H9 (cell line): ENCODE measurements around the gene SEMA4D. TPM values are rescaled to one million over a fixed set of nuclear protein-coding genes. Genes with fewer than 3 reads are reported as not detected.

Source experiments
- DNase-seq: peaks from one replicate; pipeline ENCODE4 v3.0.0-alpha.2; 2017
- H2AFZ ChIP-seq: one replicate; pipeline ENCODE4 v1.6.1; 2013; ENCODE audit warnings: mild to moderate bottlenecking, low read length, control low read depth, moderate library complexity
- H2AK5ac ChIP-seq: 2 replicates; pipeline ENCODE4 v1.6.1; 2013; ENCODE audit warnings: low read length, control low read depth, mixed read lengths; ENCODE audit not compliant: insufficient read length
- H2BK120ac ChIP-seq: one replicate; pipeline ENCODE4 v1.6.1; 2013; ENCODE audit warnings: low read depth, mild to moderate bottlenecking, low read length, control low read depth, inconsistent platforms; ENCODE audit not compliant: poor library complexity, severe bottlenecking
- H2BK12ac ChIP-seq: 2 replicates; pipeline ENCODE4 v1.6.1; 2013; ENCODE audit warnings: low read length, control low read depth, mixed read lengths, low read depth; ENCODE audit not compliant: insufficient read length
- H2BK15ac ChIP-seq: 2 replicates; pipeline ENCODE4 v1.6.1; 2013; ENCODE audit warnings: low read depth, low read length, control low read depth
- H2BK20ac ChIP-seq: one replicate; pipeline ENCODE4 v1.6.1; 2013; ENCODE audit warnings: low read depth, mild to moderate bottlenecking, low read length, control low read depth, inconsistent platforms; ENCODE audit not compliant: poor library complexity, severe bottlenecking
- H2BK5ac ChIP-seq: 2 replicates; pipeline ENCODE4 v1.6.1; 2013; ENCODE audit warnings: low read length, control low read depth, mixed read lengths; ENCODE audit not compliant: insufficient read length
- H3K14ac ChIP-seq: 2 replicates; pipeline ENCODE4 v1.6.1; 2013; ENCODE audit warnings: low read length, control low read depth; ENCODE audit not compliant: insufficient read depth
- H3K18ac ChIP-seq: 2 replicates; pipeline ENCODE4 v1.6.1; 2013; ENCODE audit warnings: low read depth, mild to moderate bottlenecking, mixed read lengths, low read length, control low read depth; ENCODE audit not compliant: insufficient read length
- H3K23ac ChIP-seq: 2 replicates; pipeline ENCODE4 v1.6.1; 2013; ENCODE audit warnings: low read length, control low read depth, mixed read lengths, low read depth; ENCODE audit not compliant: insufficient read length
- H3K23me2 ChIP-seq: 2 replicates; pipeline ENCODE4 v1.6.1; 2013; ENCODE audit warnings: low read depth, mild to moderate bottlenecking, mixed read lengths, low read length, control low read depth; ENCODE audit not compliant: insufficient read length, poor library complexity, severe bottlenecking
- H3K27ac ChIP-seq: 2 replicates; pipeline ENCODE4 v1.5.1; 2013; ENCODE audit warnings: low read length, control low read depth, mixed read lengths, low read depth; ENCODE audit not compliant: insufficient read length
- H3K27me3 ChIP-seq: 2 replicates; pipeline ENCODE4 v1.6.1; 2013; ENCODE audit warnings: low read length, control low read depth, inconsistent platforms; ENCODE audit not compliant: insufficient read depth
- H3K4ac ChIP-seq: 2 replicates; pipeline ENCODE4 v1.6.1; 2013; ENCODE audit warnings: low read depth, mild to moderate bottlenecking, control low read depth, inconsistent platforms, low read length, moderate library complexity
- H3K4me1 ChIP-seq: 2 replicates; pipeline ENCODE4 v1.6.1; 2013; ENCODE audit warnings: low read length, control low read depth, inconsistent platforms; ENCODE audit not compliant: insufficient read depth
- H3K4me2 ChIP-seq: 2 replicates; pipeline ENCODE4 v1.6.1; 2013; ENCODE audit warnings: low read length, control low read depth, mixed read lengths; ENCODE audit not compliant: insufficient read length, insufficient read depth
- H3K56ac ChIP-seq: 2 replicates; pipeline ENCODE4 v1.6.1; 2013; ENCODE audit warnings: low read depth, mild to moderate bottlenecking, mixed read lengths, low read length, control low read depth; ENCODE audit not compliant: insufficient read length
- H3K79me1 ChIP-seq: 2 replicates; pipeline ENCODE4 v1.6.1; 2013; ENCODE audit warnings: low read depth, mild to moderate bottlenecking, moderate library complexity, low read length, control low read depth, inconsistent platforms; ENCODE audit not compliant: insufficient read depth, poor library complexity, severe bottlenecking
- H3K79me2 ChIP-seq: 2 replicates; pipeline ENCODE4 v1.6.1; 2013; ENCODE audit warnings: low read length, control low read depth, inconsistent platforms; ENCODE audit not compliant: insufficient read depth
- H3K9ac ChIP-seq: 2 replicates; pipeline ENCODE4 v1.6.1; 2013; ENCODE audit warnings: low read length, control low read depth, mixed read lengths; ENCODE audit not compliant: insufficient read length; ENCODE audit errors: extremely low read depth
- H3K9me3 ChIP-seq: one replicate; pipeline ENCODE4 v1.6.1; 2013; ENCODE audit warnings: low read depth, low read length, inconsistent platforms; ENCODE audit not compliant: control insufficient read depth
- H3T11ph ChIP-seq: one replicate; pipeline ENCODE4 v1.6.1; 2013; ENCODE audit warnings: mild to moderate bottlenecking, low read length, control low read depth, inconsistent platforms
- H4K20me1 ChIP-seq: one replicate; pipeline ENCODE4 v1.6.1; 2013; ENCODE audit not compliant: control insufficient read depth, insufficient read length, insufficient read depth
- H4K5ac ChIP-seq: 2 replicates; pipeline ENCODE4 v1.6.1; 2013; ENCODE audit warnings: low read depth, mild to moderate bottlenecking, mixed read lengths, low read length, control low read depth; ENCODE audit not compliant: insufficient read length
- H4K8ac ChIP-seq: replicated peaks from 2 replicates; pipeline ENCODE4 v1.6.1; 2013; ENCODE audit warnings: low read length, control low read depth, mixed read lengths, low read depth; ENCODE audit not compliant: insufficient read length
- H4K91ac ChIP-seq: 2 replicates; pipeline ENCODE4 v1.6.1; 2013; ENCODE audit warnings: low read depth, mild to moderate bottlenecking, moderate library complexity, mixed read lengths, low read length, control low read depth; ENCODE audit not compliant: insufficient read length
- H3K27ac Mint-ChIP-seq, 3 experiments: 2 replicates in 2 of 3; 3 replicates in 1 of 3; pipeline ENCODE4 v1.8.0; 2020 to 2021; ENCODE audit warnings: mixed read lengths in 3 of 3, mild to moderate bottlenecking in 1 of 3, moderate library complexity in 1 of 3
- H3K27me3 Mint-ChIP-seq: 2 replicates; pipeline ENCODE4 v1.8.0; 2021; ENCODE audit warnings: low read depth, mild to moderate bottlenecking, moderate library complexity, mixed read lengths
- H3K36me3 Mint-ChIP-seq, 3 experiments: 2 replicates in 2 of 3; 3 replicates in 1 of 3; pipeline ENCODE4 v1.8.0; 2020 to 2021; ENCODE audit warnings: low read depth in 3 of 3, mixed read lengths in 3 of 3; ENCODE audit not compliant: insufficient read depth in 1 of 3
- H3K4me1 Mint-ChIP-seq, 2 experiments: 2 replicates each; pipeline ENCODE4 v1.8.0; 2020; ENCODE audit warnings: mixed read lengths in 2 of 2
- H3K4me3 Mint-ChIP-seq, 2 experiments: 2 replicates in 1 of 2; 3 replicates in 1 of 2; pipeline ENCODE4 v1.8.0; 2020 to 2021; ENCODE audit warnings: mild to moderate bottlenecking in 2 of 2, mixed read lengths in 2 of 2, moderate library complexity in 1 of 2
- H3K9me3 Mint-ChIP-seq, 2 experiments: 2 replicates in 1 of 2; 3 replicates in 1 of 2; pipeline ENCODE4 v1.8.0; 2020; ENCODE audit warnings: mild to moderate bottlenecking in 2 of 2, mixed read lengths in 2 of 2, moderate library complexity in 1 of 2
- CTCF ChIP-seq: fragments of 200-600 bp; sonication (generic); conservative IDR thresholded peaks from 3 replicates; pipeline ENCODE4 v1.8.0; 2021; ENCODE audit warnings: antibody characterized with exemption, mild to moderate bottlenecking
- WGBS: extraction: QIAGEN DNeasy Blood & Tissue Kit; methylation state at CpG from one replicate; pipeline ENCODE4 v1.1.7; 2013; ENCODE audit warnings: missing lambda C conversion rate, low lambda C conversion rate, mixed read lengths; ENCODE audit not compliant: insufficient read length; ENCODE audit errors: extremely low coverage; 5-methylcytosine and 5-hydroxymethylcytosine counted together
- total RNA-seq: library from RNA; stranded (reverse); gene quantifications from 2 replicates; pipeline ENCODE4 v1.2.1, GENCODE V29; 2021

SEMA4D gene
- total RNA-seq, 1 experiment from 2014 or later, result 47.2 TPM

DNA sequence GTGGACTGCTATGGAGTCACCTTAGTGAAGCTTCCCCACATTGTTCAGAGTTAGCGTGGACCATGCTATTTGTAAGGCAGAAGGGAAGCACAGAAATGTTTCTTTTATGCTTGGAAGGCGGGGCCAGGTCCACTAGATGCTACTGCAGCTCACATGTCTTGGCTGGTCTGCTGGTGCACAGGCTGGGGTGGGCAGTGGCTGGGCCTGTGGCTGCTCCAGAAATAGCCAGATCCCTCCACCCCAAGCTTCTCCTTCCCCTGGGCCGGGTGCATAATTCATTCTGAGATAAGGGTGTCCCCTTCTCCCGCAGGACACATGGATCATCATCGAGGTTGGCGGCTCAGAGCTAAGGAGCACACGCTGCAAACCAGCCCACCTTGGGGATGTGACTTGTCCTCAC lies 14.5 kb upstream of the SEMA4D start:
- no peak overlapping the region for H3K4me3 Mint-ChIP-seq
- no peak overlapping the region for H2BK5ac ChIP-seq
- no peak overlapping the region for H3K23ac ChIP-seq
- peaks cover 3% of the 10 kb centered on the region; the same call in 1 of the 2 replicates for H3K4me1 ChIP-seq
- no peaks in the 10 kb centered on the region for H4K20me1 ChIP-seq
- H3K56ac ChIP-seq, result no peak overlapping the region
- no peak overlapping the region for H3K27ac ChIP-seq
- no peaks in the 10 kb centered on the region; a peak in 1 of 7 replicates for H3K36me3 Mint-ChIP-seq
- no peak overlapping the region for H2BK15ac ChIP-seq
- no peak overlapping the region for H2BK12ac ChIP-seq
- no peak overlapping the region for H3K9ac ChIP-seq
- no peak for DNase-seq
- TF ChIP-seq CTCF, result no peak
- no peak overlapping the region for H3K4ac ChIP-seq
- H2BK20ac ChIP-seq, result no peak overlapping the region
- no peak overlapping the region for H2AK5ac ChIP-seq
- H4K8ac ChIP-seq, result no peak overlapping the region
- H3K27me3 Mint-ChIP-seq, result peaks cover 14% of the 10 kb centered on the region
- H3K79me1 ChIP-seq, result no peaks in the 10 kb centered on the region
- no peaks in the 10 kb centered on the region for H3K9me3 ChIP-seq
- H3K9me3 Mint-ChIP-seq, result no peaks in the 10 kb centered on the region
- H3T11ph ChIP-seq, result no peak overlapping the region
- H4K91ac ChIP-seq, result no peak overlapping the region
- peaks cover 4 to 7% of the 10 kb centered on the region in 2 experiments for H3K4me1 Mint-ChIP-seq
- no peaks in the 10 kb centered on the region for H3K79me2 ChIP-seq
- H2BK120ac ChIP-seq, result no peak overlapping the region
- no peak overlapping the region for H4K5ac ChIP-seq
- no peak overlapping the region for H2AFZ ChIP-seq
- WGBS, result no CpG with 5 or more reads among the region's 7 CpGs
- no peak overlapping the region for H3K18ac ChIP-seq
- no peaks in the 10 kb centered on the region for H3K27me3 ChIP-seq
- no peak overlapping the region for H3K14ac ChIP-seq
- no peak overlapping the region for H3K27ac Mint-ChIP-seq
- H3K23me2 ChIP-seq, result no peaks in the 10 kb centered on the region
- no peak overlapping the region for H3K4me2 ChIP-seq
